AG08395 (cell line): ENCODE measurements around the gene AGBL4.

ENCODE experiments used
- DNase-seq: peaks from one replicate; pipeline ENCODE4 v3.0.0; 2012; ENCODE audit warnings: mixed read lengths, low spot score

The AGBL4 gene

GRCh38 chr1:49694251-49694827 lies 329.4 kb downstream of the AGBL4 start:
- DNase-seq, result no peak

DNA sequence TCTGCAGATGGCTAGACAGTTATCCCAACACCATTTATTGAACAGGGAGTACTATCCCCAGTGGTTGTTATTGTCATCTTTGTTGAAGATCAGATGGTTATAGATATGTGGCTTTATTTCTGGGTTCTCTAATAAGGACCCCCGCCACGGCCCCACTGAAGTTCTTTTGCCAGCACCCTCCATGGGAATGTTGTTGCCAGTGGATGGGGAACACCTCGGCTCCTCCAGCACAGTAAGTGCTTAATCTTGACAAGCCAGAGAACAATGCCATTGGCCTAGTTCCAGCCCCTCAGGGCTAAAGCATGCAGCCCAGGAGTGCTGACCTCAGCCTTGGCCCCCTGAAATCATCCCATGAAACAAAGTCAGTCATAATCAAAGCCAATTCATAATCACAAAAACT lies 337.6 kb downstream of the AGBL4 start:
- no peak for DNase-seq

DNA sequence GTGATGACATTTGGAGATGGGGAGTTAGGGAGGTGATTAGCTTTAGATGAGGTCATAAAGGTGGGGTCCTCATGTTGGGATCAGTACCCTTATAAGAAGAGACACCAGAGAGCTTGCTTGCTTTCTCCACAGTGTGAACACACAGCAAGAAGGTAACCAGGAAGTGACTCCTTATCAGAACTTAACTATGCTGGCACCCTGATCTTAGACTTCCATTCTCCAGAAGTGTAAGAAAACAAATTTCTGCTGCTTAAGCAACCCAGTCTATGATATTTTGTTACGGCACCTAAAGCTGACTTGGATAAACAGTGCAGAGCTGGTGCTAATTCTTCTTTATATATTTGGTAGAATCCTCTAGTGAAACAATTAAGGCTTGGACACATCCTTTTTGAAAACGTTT lies 346.0 kb downstream of the AGBL4 start:
- no peak for DNase-seq

DNA sequence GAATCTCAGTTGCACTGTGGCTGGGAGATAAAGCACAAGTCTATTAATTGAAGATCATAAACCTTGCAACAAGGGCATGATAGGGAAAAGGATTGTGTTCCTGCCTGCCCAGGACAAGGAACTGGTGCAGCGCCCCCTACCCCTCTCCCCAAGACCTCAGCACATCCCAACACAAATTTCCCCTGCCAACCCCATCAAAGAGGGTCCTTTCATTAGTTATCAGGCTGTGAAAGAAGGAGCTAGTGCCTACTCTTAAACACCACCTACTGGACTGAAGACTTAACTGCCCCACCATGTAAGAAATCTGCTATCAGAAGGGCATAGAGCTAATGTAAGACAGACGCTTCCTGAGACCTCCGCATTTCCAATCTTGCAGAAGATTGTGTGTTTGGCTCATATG lies 372.6 kb downstream of the AGBL4 start:
- no peak for DNase-seq

DNA sequence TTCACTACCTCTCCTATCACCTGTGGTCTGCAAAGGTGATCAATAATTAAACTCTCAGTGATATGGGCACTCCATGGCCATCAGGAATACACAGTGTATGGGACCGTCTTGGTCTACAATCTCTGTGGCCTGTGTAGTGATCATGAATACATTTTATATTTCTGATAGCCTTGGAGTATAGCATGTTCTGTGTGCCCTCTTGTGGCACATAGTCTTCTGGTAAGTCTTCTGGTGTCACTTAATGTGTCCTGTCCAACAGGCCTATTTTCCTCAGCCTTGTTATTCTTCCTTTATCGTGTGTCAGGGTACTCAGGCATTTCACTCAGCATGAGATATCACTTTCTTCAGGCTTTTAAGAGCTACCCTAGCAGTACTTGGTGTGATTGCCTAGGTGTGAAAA lies 393.6 kb downstream of the AGBL4 start:
- no peak for DNase-seq

- no peak for DNase-seq
Measured at GRCh38 chr1:49627781-49628180, 396.0 kb downstream of the AGBL4 start.

- no peak for DNase-seq
Measured at GRCh38 chr1:49626472-49626871, 397.3 kb downstream of the AGBL4 start.

DNA sequence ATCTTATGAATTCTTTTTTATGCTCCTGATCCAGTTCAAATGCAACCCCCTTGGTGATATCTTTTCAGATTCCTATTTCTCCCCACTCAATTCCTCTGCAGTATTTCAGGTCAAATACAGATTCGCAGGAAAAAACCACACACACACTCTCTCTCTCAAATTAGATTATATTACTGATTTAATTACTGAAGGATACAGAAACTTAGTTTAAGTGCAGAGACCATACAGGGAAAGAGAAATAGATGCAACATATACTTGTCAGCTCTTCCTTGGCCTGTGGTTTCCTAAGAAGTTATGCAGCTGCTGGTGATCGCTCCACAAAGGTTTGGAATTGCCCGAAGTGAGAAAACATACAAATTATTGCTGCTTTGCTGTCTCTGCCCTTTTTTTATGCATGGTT lies 400.9 kb downstream of the AGBL4 start:
- no peak for DNase-seq

DNA sequence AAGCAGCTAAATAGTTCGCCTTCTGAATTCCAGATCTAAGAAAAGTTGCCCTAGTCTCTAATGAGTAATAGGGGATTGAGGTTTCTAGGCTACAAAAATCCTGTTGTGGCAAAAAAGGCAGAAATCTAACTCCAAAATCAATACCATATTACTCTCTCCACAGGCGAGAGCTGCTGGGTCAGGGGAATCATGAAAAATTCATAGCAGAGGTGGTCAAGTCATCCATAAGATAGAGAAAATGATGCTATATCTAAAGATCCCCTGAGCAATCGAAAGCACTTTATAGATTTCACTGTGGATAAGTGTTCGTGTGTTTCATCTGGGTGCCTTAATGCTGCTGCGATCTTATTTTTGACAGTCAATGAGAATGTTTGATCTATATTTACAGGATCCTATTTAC lies 417.7 kb downstream of the AGBL4 start:
- no peak for DNase-seq

DNA sequence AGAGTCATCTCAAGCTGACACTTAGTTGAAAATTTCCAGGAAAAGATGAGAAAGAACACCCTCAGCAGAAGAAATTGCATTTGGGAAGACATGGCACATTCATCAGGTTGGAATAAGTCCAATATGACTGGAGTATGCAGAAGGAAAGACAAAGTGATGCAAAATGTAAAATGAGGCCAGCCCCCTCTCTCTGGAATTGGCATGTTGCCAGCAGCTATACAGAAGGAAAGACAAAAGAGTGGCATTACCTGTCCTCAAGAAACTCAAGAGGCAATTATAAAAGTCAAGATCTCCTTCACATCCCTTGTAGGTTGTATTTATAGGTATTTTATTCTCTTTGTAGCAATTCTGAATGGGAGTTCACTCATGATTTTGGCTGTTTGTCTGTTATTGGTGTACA lies 426.3 kb downstream of the AGBL4 start:
- DNase-seq, result no peak

GRCh38 chr1:49576327-49576901 lies 447.3 kb downstream of the AGBL4 start:
- DNase-seq, result no peak

- DNase-seq, result no peak
Measured at GRCh38 chr1:49556676-49557234, 467.0 kb downstream of the AGBL4 start.

DNA sequence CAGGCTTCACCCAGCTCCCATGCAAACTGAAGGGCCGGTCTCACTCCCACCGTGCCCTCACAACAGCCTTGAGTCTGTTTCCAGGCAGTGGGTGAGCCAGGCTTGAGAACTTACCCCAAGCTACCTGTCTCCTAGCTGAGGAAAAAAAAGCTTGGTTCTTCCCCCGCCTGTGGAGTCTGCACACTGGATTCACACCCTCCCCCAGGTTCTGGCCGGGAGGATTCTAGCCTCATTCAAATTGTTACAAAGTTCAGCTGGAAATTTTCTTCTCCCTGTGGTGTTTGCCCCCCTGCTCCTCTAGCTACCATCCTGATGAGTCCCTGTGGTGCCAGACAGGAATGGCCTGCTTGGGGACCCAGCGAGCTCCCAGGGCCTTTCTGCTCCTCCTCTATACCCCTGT lies 471.7 kb downstream of the AGBL4 start:
- DNase-seq, result no peak

- no peak for DNase-seq
Measured at GRCh38 chr1:49544615-49545014, 479.1 kb downstream of the AGBL4 start.

- DNase-seq, result no peak
Measured at GRCh38 chr1:49541096-49541752, 482.5 kb downstream of the AGBL4 start.

DNA sequence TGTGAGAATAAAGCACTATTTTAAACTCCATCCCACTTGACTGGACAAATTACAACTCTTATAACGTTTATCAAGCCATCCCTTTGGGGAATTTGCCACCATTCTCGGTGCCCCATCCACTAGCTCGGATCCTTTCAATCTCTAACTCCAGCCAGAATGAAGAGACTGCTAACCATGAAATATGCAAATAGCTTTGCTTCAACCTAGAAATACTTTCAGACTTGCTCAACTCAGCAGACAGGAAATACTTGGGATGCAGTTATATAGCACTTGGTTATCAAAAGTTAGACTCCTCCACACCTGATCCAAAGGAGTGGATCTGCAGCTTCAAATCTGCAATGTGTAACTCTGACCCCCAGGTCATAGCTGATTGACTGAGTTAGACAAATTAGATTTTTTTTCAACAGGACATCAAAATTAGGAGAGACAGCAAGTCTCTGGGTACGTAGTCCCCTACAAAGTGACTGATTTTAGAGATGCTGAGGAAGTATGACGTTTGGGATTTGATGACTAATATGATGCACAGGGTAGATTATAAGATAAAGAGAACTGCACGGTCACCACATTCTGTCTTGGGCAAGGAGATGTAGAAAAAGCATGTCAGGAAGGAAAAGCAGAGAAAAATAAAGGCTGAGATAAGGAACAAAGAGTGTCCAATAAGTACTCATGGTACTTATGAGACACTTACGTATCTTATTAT lies 496.0 kb downstream of the AGBL4 start:
- no peak for DNase-seq

DNA sequence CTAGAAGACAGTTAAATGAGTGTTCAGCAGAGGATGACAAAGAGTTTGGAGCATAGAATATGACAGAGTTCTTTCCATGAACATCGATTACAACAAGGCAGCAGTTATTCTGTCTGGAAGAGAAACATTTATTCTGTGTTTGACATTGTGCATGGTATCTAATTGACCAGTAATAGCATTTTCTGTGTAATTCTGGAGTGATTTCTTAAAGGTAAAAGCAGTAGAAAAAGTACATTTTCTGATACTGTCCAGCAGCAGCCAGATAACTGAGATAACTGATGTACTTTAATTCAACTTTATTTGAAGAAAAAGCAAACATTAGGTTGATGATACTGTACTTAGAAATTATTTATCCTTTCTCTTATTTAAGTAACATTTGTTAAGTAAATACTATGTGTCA lies 497.1 kb downstream of the AGBL4 start:
- no peak for DNase-seq

- no peak for DNase-seq
Measured at GRCh38 chr1:49523764-49524163, 500.0 kb downstream of the AGBL4 start.

DNA sequence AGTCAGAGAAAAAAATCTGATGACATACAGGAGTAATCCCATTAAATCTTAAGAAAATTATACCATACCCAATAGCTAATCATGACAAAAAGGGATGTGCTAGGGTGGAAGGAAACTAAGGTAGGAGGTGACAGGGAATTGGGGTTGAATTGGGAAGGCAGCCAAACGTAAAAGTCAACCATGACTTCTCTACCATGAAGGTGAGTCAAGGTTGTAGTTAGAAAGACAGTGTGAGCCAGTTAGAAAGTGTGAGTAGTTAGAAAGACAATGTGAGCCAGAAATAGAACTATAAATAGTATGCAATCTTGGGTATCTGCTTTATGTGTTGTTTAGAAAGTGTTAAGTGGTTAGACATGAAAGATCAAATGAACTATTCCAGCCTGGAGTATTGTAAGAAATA lies 556.8 kb downstream of the AGBL4 start:
- no peak for DNase-seq

- DNase-seq, result no peak
Measured at GRCh38 chr1:49465486-49466185, 558.1 kb downstream of the AGBL4 start.

GRCh38 chr1:49448200-49448599 lies 575.6 kb downstream of the AGBL4 start:
- DNase-seq, result no peak

GRCh38 chr1:49436865-49437264 lies 586.9 kb downstream of the AGBL4 start:
- no peak for DNase-seq
